GM12878 (cell line): ENCODE data around the gene PIP4K2B. TPM values are rescaled to one million over a fixed set of nuclear protein-coding genes. Genes with fewer than 3 reads are reported as not detected.

Experiments used
- BHLHE40 ChIP-seq, 2 experiments: fragments of 450-650 bp in 1 of 2; IDR thresholded peaks; 2 replicates each; pipeline ENCODE4 v1.6.1; 2011 to 2017; ENCODE audit warnings: low read depth in 2 of 2, borderline replicate concordance in 1 of 2, improper control_type of control experiment in 1 of 2, low read length in 1 of 2, mild to moderate bottlenecking in 1 of 2
- CBFB ChIP-seq: IDR thresholded peaks from 2 replicates; pipeline ENCODE4 v1.6.1; 2016; ENCODE audit warnings: antibody characterized with exemption, low read depth
- CREB1 ChIP-seq: IDR thresholded peaks from 2 replicates; pipeline ENCODE4 v1.6.1; 2012; ENCODE audit warnings: low read depth, mild to moderate bottlenecking, inconsistent platforms
- EED ChIP-seq: sonication (generic); IDR thresholded peaks from 2 replicates; pipeline ENCODE4 v1.6.1; 2016; ENCODE audit warnings: antibody characterized with exemption, low read depth
- HSF1 ChIP-seq: fragments of 150-350 bp; IDR thresholded peaks from 2 replicates; pipeline ENCODE4 v1.6.1; 2014; ENCODE audit warnings: mild to moderate bottlenecking, low read depth, low read length
- IKZF1 ChIP-seq: fragments of 450-650 bp; conservative IDR thresholded peaks from 2 replicates; pipeline ENCODE4 v1.6.1; 2017; ENCODE audit warnings: antibody characterized with exemption, mild to moderate bottlenecking
- KLF5 ChIP-seq: fragments of 450-650 bp; IDR thresholded peaks from 2 replicates; pipeline ENCODE4 v1.6.1; 2014; ENCODE audit warnings: mild to moderate bottlenecking; ENCODE audit not compliant: partially characterized antibody
- NFYB ChIP-seq: IDR thresholded peaks from 2 replicates; pipeline ENCODE4 v1.6.1; 2011; ENCODE audit warnings: low read depth, mild to moderate bottlenecking, low read length, improper control_type of control experiment, moderate library complexity; ENCODE audit not compliant: insufficient read depth
- RAD21 ChIP-seq: IDR thresholded peaks from 2 replicates; pipeline ENCODE4 v1.6.1; 2011; ENCODE audit warnings: mild to moderate bottlenecking, low read depth, low read length, moderate library complexity; ENCODE audit not compliant: insufficient read depth
- STAT1 ChIP-seq: fragments of 450-650 bp; conservative IDR thresholded peaks from 2 replicates; pipeline ENCODE4 v1.6.1; 2014; ENCODE audit warnings: antibody characterized with exemption, mild to moderate bottlenecking
- TARDBP ChIP-seq: IDR thresholded peaks from 2 replicates; pipeline ENCODE4 v1.6.1; 2016; ENCODE audit warnings: borderline replicate concordance
- TBL1XR1 ChIP-seq: IDR thresholded peaks from 2 replicates; pipeline ENCODE4 v1.6.1; 2012; ENCODE audit warnings: low read depth, low read length, improper control_type of control experiment
- ZBTB4 ChIP-seq: fragments of 450-650 bp; formaldehyde crosslinking; IDR thresholded peaks from 2 replicates; pipeline ENCODE4 v1.4.0; 2022; ENCODE audit warnings: mild to moderate bottlenecking, moderate library complexity
- polyA plus RNA-seq, 11 experiments: library from polyadenylated mRNA; depleted of rRNA in 4 of 11; unstranded in 6 of 11; stranded (reverse) in 5 of 11; fragments of >200 nt; fragmentation: Nextera tagmentation in 4 of 11; fragmentation: Illumina TruSeq in 1 of 11; extraction: Ambion mirVana in 4 of 11; extraction: Trizol in 1 of 11; gene quantifications; 1 replicate in 1 of 11; 2 replicates in 10 of 11; pipeline versions ENCODE4 v1.2.1 to v1.2.3, GENCODE V29; 2011 to 2016; ENCODE audit warnings: inconsistent platforms in 2 of 11, missing spikeins in 2 of 11, low read depth in 1 of 11
- total RNA-seq, 4 experiments: library from RNA; depleted of rRNA in 3 of 4; stranded (reverse); fragments of >200 nt in 3 of 4; fragmentation: Illumina TruSeq in 1 of 4; extraction: Trizol in 1 of 4; gene quantifications; 2 replicates each; pipeline versions ENCODE4 v1.2.1 to v1.2.3, GENCODE V29; 2013 to 2021
- TF ChIP-seq, protein P1 (sequence below): fragments of 450-650 bp; IDR thresholded peaks from 2 replicates; pipeline ENCODE4 v1.6.1; 2017; ENCODE audit warnings: mild to moderate bottlenecking, moderate library complexity
- TF ChIP-seq, protein P2 (sequence below): fragments of 450-650 bp; IDR thresholded peaks from 2 replicates; pipeline ENCODE4 v1.6.1; 2016; ENCODE audit warnings: mild to moderate bottlenecking
- TF ChIP-seq, protein P3 (sequence below): IDR thresholded peaks from 2 replicates; pipeline ENCODE4 v1.6.1; 2011; ENCODE audit warnings: mild to moderate bottlenecking, low read depth, low read length, moderate library complexity; ENCODE audit not compliant: insufficient replicate concordance

Gene PIP4K2B
- total and polyA plus RNA-seq, 10 of the 15 experiments (the other 5 are each of a cell fraction or from before 2014, with no cell fraction given): 3.8 to 30.3 (median 18.2) TPM

- TF ChIP-seq, protein P1, sequence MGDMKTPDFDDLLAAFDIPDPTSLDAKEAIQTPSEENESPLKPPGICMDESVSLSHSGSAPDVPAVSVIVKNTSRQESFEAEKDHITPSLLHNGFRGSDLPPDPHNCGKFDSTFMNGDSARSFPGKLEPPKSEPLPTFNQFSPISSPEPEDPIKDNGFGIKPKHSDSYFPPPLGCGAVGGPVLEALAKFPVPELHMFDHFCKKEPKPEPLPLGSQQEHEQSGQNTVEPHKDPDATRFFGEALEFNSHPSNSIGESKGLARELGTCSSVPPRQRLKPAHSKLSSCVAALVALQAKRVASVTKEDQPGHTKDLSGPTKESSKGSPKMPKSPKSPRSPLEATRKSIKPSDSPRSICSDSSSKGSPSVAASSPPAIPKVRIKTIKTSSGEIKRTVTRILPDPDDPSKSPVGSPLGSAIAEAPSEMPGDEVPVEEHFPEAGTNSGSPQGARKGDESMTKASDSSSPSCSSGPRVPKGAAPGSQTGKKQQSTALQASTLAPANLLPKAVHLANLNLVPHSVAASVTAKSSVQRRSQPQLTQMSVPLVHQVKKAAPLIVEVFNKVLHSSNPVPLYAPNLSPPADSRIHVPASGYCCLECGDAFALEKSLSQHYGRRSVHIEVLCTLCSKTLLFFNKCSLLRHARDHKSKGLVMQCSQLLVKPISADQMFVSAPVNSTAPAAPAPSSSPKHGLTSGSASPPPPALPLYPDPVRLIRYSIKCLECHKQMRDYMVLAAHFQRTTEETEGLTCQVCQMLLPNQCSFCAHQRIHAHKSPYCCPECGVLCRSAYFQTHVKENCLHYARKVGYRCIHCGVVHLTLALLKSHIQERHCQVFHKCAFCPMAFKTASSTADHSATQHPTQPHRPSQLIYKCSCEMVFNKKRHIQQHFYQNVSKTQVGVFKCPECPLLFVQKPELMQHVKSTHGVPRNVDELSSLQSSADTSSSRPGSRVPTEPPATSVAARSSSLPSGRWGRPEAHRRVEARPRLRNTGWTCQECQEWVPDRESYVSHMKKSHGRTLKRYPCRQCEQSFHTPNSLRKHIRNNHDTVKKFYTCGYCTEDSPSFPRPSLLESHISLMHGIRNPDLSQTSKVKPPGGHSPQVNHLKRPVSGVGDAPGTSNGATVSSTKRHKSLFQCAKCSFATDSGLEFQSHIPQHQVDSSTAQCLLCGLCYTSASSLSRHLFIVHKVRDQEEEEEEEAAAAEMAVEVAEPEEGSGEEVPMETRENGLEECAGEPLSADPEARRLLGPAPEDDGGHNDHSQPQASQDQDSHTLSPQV: no peak
- TF ChIP-seq BHLHE40 (IDR thresholded peaks at IDR 0.05; ENCODE audit: borderline replicate concordance in 1 of 2, low read depth in 2 of 2, low read length in 1 of 2): peak; percentile 85 to 90; a peak in 3 of 4 replicates
- TF ChIP-seq ZBTB4 (CRISPR knock-in tag): no peak
- peak; percentile 87 for TF ChIP-seq IKZF1
- no peak; the same call in none of the 2 replicates for TF ChIP-seq EED
- no peak; the same call in 1 of the 2 replicates for TF ChIP-seq TARDBP
- TF ChIP-seq, protein P2, sequence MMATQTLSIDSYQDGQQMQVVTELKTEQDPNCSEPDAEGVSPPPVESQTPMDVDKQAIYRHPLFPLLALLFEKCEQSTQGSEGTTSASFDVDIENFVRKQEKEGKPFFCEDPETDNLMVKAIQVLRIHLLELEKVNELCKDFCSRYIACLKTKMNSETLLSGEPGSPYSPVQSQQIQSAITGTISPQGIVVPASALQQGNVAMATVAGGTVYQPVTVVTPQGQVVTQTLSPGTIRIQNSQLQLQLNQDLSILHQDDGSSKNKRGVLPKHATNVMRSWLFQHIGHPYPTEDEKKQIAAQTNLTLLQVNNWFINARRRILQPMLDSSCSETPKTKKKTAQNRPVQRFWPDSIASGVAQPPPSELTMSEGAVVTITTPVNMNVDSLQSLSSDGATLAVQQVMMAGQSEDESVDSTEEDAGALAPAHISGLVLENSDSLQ: peak; percentile 100
- TF ChIP-seq, protein P3, sequence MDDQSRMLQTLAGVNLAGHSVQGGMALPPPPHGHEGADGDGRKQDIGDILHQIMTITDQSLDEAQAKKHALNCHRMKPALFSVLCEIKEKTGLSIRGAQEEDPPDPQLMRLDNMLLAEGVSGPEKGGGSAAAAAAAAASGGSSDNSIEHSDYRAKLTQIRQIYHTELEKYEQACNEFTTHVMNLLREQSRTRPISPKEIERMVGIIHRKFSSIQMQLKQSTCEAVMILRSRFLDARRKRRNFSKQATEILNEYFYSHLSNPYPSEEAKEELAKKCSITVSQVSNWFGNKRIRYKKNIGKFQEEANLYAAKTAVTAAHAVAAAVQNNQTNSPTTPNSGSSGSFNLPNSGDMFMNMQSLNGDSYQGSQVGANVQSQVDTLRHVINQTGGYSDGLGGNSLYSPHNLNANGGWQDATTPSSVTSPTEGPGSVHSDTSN: peak; percentile 99
- peak; percentile 43; the same call in 1 of the 2 replicates for TF ChIP-seq CBFB
- peak; percentile 93 for TF ChIP-seq NFYB
- no peak for TF ChIP-seq RAD21
- no peak for TF ChIP-seq HSF1
- TF ChIP-seq CREB1: peak; percentile 87
- 0 out of 2 replicates have a peak, but pooled peaks have one; percentile 60 for TF ChIP-seq TBL1XR1
- peak; percentile 55 for TF ChIP-seq KLF5
- TF ChIP-seq STAT1: 0 out of 2 replicates have a peak, but pooled peaks have one; percentile 31
These were observed 46.9 kb downstream of the PIP4K2B start, which contains the start of gene PSMB3 (continued) for GRCh38 chr17:38752308-38753070.
